OCI-LY3 (cell line): ENCODE measurements around the gene VAV2.
"Not testable (repeated sequence)": the region's sequence is repeated elsewhere in the genome, so short reads cannot be mapped to it uniquely, and the experiment has no call there.

Source experiments
- H2AFZ ChIP-seq: fragments of 200-600, 300-600 bp; shearing (Covaris generic); 2 replicates; pipeline ENCODE4 v1.6.0; 2014; ENCODE audit warnings: antibody characterized with exemption, low read depth, low read length
- H3K27ac ChIP-seq: fragments of 200-600, 300-600 bp; sonication (generic); 2 replicates; pipeline ENCODE4 v1.5.1; 2014; ENCODE audit warnings: mild to moderate bottlenecking, low read length, moderate library complexity, mixed read lengths
- H3K27me3 ChIP-seq: fragments of 200-600, 300-600 bp; sonication (generic); 2 replicates; pipeline ENCODE4 v1.6.1; 2014; ENCODE audit warnings: low read depth, low read length, mixed read lengths
- H3K36me3 ChIP-seq: fragments of 200-600, 300-600 bp; sonication (generic); replicated peaks from 2 replicates; pipeline ENCODE3; 2014; ENCODE audit warnings: low read depth, low read length, mixed read lengths
- H3K4me1 ChIP-seq: fragments of 300-600, 200-600 bp; sonication (generic); 2 replicates; pipeline ENCODE4 v1.6.1; 2014; ENCODE audit warnings: low read length, mixed read lengths
- H3K4me2 ChIP-seq: fragments of 200-600, 300-600 bp; sonication (generic); 2 replicates; pipeline ENCODE4 v1.6.1; 2014; ENCODE audit warnings: low read length, mixed read lengths
- H3K4me3 ChIP-seq: fragments of 300-600, 200-600 bp; sonication (generic); 2 replicates; pipeline ENCODE4 v1.5.1; 2014; ENCODE audit warnings: antibody characterized with exemption, mild to moderate bottlenecking, low read length, moderate library complexity
- H3K79me2 ChIP-seq: fragments of 300-600, 200-600 bp; shearing (Covaris generic); 2 replicates; pipeline ENCODE4 v1.6.1; 2014; ENCODE audit warnings: mild to moderate bottlenecking, low read length, mixed read lengths
- H3K9ac ChIP-seq: fragments of 300-600, 200-600 bp; shearing (Covaris generic); 2 replicates; pipeline ENCODE4 v1.6.0; 2014; ENCODE audit warnings: mild to moderate bottlenecking, low read length, moderate library complexity
- H3K9me3 ChIP-seq: fragments of 200-600, 300-600 bp; shearing (Covaris generic); 2 replicates; pipeline ENCODE4 v1.6.1; 2014; ENCODE audit warnings: low read length, mixed read lengths; ENCODE audit not compliant: insufficient read depth
- H4K20me1 ChIP-seq: fragments of 200-600, 300-600 bp; sonication (generic); 2 replicates; pipeline ENCODE4 v1.6.1; 2016; ENCODE audit warnings: low read length, mixed read lengths; ENCODE audit not compliant: insufficient read depth
- EZH2phosphoT487 ChIP-seq: fragments of 200-600 bp; shearing (Covaris generic); IDR thresholded peaks from 2 replicates; pipeline ENCODE4 v1.6.1; 2018; ENCODE audit warnings: antibody characterized with exemption, mixed run types, low read depth
- TF ChIP-seq, protein P1 (sequence below): fragments of 200-600, 300-600 bp; sonication (generic); IDR thresholded peaks from 2 replicates; pipeline ENCODE4 v1.5.1; 2014; ENCODE audit warnings: antibody characterized with exemption, low read length, low read depth

Gene VAV2

DNA sequence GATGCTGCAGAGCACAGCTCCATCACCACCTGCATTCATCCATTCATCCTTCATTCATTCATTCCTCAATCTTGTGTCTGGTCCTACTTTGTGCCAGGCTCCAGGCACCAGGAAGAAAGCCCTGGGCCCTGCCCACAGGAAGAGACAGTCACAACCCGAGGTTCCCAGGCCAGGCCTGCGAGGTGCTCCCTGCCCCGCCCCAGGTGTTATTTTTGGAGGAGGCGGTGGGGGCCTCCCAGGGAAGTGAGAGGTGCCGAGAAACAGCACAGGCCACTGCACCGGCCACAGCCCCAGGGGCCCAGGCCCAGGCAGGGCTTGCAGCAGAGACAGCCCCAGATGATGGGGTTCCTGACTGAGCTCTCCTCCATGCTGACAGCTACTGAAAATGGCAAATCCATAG is 33.4 kb downstream of the VAV2 start:
- Histone ChIP-seq H3K9ac (peak overlapping the region; percentile 62), H3K4me2 (peak overlapping the region; percentile 96), H2AFZ (no peak overlapping the region), H3K4me1 (peaks cover 88% of the 10 kb centered on the region), H3K36me3 (no peaks in the 10 kb centered on the region), H4K20me1 (peaks cover 24% of the 10 kb centered on the region), H3K4me3 (peak overlapping the region; percentile 70), H3K27ac (peak overlapping the region; percentile 86), H3K9me3 (no peaks in the 10 kb centered on the region), H3K27me3 (no peaks in the 10 kb centered on the region), H3K79me2 (peaks cover 87% of the 10 kb centered on the region)
- no peak for TF ChIP-seq EZH2phosphoT487
- TF ChIP-seq, protein P1, sequence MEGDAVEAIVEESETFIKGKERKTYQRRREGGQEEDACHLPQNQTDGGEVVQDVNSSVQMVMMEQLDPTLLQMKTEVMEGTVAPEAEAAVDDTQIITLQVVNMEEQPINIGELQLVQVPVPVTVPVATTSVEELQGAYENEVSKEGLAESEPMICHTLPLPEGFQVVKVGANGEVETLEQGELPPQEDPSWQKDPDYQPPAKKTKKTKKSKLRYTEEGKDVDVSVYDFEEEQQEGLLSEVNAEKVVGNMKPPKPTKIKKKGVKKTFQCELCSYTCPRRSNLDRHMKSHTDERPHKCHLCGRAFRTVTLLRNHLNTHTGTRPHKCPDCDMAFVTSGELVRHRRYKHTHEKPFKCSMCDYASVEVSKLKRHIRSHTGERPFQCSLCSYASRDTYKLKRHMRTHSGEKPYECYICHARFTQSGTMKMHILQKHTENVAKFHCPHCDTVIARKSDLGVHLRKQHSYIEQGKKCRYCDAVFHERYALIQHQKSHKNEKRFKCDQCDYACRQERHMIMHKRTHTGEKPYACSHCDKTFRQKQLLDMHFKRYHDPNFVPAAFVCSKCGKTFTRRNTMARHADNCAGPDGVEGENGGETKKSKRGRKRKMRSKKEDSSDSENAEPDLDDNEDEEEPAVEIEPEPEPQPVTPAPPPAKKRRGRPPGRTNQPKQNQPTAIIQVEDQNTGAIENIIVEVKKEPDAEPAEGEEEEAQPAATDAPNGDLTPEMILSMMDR = no peak

DNA sequence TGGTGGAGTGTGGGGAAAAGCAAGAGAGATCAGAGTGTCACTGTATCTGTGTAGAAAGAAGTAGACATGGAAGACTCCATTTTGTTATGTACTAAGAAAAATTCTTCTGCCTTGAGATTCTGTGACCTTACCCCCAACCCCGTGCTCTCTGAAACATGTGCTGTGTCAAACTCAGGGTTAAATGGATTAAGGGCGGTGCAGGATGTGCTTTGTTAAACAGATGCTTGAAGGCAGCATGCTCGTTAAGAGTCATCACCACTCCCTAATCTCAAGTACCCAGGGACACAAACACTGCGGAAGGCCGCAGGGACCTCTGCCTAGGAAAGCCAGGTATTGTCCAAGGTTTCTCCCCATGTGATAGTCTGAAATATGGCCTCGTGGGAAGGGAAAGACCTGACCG is 34.4 kb downstream of the VAV2 start:
- H3K27me3 ChIP-seq, H3K9me3 ChIP-seq, H3K36me3 ChIP-seq, H2AFZ ChIP-seq: not testable (repeated sequence)
- Histone ChIP-seq H3K79me2 (peaks cover 87% of the 10 kb centered on the region), H4K20me1 (peaks cover 21% of the 10 kb centered on the region), H3K4me2 (peak overlapping the region; percentile 100), H3K27ac (peak overlapping the region; percentile 94), H3K4me1 (peaks cover 92% of the 10 kb centered on the region), H3K9ac (peak overlapping the region; percentile 97), H3K4me3 (peak overlapping the region; percentile 80)

DNA sequence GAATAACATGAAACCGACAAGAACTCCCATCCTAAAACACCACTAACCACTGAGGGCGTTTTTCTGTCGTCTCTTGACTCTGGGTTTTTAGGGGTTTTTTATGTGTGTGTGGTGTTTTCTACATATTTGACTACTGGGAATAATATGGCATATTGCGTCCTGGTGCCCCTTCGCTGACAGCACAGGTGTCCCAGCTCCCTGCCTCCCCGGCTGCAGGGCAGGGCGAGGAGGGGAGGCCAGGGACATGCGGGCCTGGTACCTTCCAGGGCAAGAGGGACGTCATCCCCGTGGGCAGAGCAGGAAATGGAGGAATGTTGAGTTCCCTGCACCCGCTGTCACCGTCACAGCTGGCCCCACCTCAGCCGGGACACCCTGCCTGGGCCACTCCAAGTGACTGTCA is 34.8 kb downstream of the VAV2 start:
- Histone ChIP-seq H3K9me3 (no peaks in the 10 kb centered on the region), H3K27ac (peak overlapping the region; percentile 94), H3K27me3 (no peaks in the 10 kb centered on the region), H3K4me3 (peak overlapping the region; percentile 80), H3K9ac (peak overlapping the region; percentile 97), H2AFZ (no peak overlapping the region), H4K20me1 (peaks cover 18% of the 10 kb centered on the region), H3K36me3 (peaks cover 5% of the 10 kb centered on the region), H3K79me2 (peaks cover 87% of the 10 kb centered on the region), H3K4me1 (peaks cover 87% of the 10 kb centered on the region), H3K4me2 (peak overlapping the region; percentile 100)
- TF ChIP-seq, protein P1 = no peak
- no peak for TF ChIP-seq EZH2phosphoT487

DNA sequence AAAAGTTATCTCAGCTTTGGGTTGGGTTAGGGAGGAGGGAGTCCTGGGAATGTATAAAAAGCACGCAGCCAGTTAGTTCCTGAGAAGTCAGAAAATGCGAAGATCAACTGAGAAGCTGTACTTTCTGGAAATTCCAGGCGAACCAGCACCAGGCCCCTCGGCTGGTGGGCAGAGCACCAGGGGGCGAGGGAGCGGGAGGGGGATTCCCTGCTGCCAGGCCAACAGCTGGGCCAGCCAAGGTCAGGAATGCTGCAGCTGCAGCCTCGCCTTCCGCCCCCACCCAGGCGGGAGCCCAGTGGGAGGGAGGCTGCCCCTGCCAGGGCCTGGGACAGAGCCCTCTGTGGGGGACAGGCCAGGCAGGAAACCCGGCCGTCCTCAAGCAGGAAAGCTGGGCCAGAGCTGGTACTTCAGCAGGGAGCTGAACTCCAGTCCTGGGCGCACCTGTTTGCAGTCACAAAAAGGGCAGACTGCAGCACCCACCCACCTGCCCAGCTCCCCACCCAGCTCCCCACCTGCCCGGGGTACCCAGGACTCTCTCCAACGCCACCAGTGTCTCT is 35.5 kb downstream of the VAV2 start:
- Histone ChIP-seq H3K27me3 (no peaks in the 10 kb centered on the region), H2AFZ (no peak overlapping the region), H3K9me3 (no peaks in the 10 kb centered on the region), H3K4me2 (peak overlapping the region; percentile 100), H3K9ac (peak overlapping the region; percentile 97), H3K4me1 (peaks cover 85% of the 10 kb centered on the region), H4K20me1 (peaks cover 11% of the 10 kb centered on the region), H3K79me2 (peaks cover 85% of the 10 kb centered on the region), H3K4me3 (peak overlapping the region; percentile 80), H3K27ac (peak overlapping the region; percentile 94), H3K36me3 (peaks cover 10% of the 10 kb centered on the region)
- TF ChIP-seq, protein P1 = no peak
- no peak for TF ChIP-seq EZH2phosphoT487
